Measurements from ENCODE around the gene SLC26A1. TPM values are rescaled to one million over a fixed set of nuclear protein-coding genes. Genes with fewer than 3 reads are reported as not detected.

SLC26A1 gene
- total RNA-seq, 1 experiment from 2014 or later: 6.9 TPM

DNA sequence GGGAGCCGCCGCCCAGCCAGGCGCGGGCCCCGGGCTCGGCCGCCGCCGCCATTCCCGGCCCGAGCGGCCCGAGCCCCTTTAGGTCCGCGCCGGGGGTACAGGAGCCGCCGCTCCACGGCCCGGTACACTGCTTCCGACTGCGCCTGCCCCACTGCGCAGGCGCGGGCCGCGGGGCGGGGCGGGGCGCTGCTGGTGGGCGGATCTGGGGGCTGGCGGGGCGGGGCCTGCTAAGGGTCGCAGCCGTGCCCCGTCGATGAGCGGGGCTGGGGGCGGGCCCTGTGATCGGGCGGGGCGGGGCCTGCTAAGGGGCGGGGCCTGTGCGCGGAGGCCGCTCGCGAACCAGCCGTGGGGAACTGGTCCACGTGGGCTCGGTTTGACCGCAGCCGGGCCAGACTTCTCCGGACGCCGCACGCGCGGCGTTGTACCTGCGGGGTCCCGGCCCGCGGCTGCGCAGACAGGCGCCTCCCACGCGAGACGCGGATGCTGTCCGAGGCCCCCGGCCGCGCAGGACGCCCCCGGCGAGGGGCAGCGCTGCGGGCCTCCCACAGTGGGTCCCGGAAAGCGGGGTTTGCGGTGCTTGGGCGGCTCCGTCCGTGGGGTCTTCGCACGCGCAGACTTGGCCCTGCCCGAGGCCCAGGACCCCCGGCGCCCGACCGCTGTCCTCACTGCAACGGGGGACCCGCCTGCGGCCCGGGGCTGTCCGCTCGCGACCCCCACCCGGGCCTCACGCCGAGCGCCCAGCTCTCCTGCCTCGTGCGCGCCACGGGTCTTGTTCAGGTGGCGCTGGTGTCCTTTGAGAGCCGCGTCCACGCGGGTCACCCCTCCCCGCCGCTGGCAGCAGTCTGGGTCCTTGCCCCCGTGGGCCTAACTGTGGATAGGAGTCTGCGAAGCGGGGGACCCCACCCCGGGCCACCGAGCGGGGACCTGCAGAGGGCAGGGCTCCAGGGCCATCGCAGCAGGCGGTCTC, 19.5 kb downstream of the SLC26A1 start, which contains the start of gene DGKQ:
Gene DGKQ, minus strand, starts transcription at position 139 of the 967 bp plus-strand sequence. Its CDS starts 87 bp downstream, at position 52.
- no peak for DNase-seq (ENCODE audit: low read depth)
- in situ Hi-C loops (cut with HindIII; ENCODE audit: low pct_unique_long_range_greater_than_20kb, low sequenced_read_pairs): no loop called here

DNA sequence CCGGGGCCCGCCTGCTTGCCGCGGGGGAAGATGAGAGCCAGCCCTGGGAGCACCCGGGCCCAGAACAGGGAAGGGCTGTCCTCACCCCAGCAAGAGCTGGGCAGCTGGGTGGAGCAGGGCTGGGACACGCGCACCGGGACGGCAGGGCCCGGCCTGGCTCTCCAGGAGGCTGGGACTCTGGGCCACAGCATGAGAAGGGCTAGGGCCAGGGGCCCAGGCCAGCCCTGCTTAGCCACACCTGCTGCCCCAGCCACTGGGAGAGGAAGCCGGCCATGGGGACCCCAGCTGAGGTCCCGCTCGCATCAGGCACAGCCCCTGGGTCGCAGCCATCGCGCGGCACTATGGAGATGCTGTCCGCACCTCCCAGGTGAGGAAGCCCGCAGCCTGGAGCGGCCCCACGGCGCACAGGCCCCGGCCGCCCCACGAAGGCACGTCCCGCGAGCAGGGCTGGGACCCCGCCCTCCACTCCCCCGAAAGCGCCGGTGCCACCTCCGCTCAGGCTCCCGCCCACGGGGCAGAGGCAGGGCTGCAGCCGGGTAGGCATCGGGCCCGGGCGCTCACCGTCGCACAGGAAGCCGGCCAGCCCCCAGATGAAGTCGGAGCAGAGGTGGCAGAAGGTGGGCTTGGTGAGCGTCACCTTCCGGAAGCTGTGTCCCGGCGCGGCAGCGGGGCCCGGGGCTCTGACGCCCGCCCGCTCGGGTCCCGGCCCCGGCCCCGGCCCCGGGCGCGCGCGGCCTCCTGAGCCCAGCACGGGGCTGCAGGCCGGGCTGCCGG, 20.4 kb downstream of the SLC26A1 start:
- in situ Hi-C loops (cut with HindIII; ENCODE audit: low pct_unique_long_range_greater_than_20kb, low sequenced_read_pairs): no loop called here
- no peak for DNase-seq (ENCODE audit: low read depth)

- DNase-seq (ENCODE audit: low read depth): no peak
- in situ Hi-C loops (cut with HindIII; ENCODE audit: low pct_unique_long_range_greater_than_20kb, low sequenced_read_pairs): no loop called here
Observed at GRCh38 chr4:971666-972500, 21.3 kb downstream of the SLC26A1 start.

DNA sequence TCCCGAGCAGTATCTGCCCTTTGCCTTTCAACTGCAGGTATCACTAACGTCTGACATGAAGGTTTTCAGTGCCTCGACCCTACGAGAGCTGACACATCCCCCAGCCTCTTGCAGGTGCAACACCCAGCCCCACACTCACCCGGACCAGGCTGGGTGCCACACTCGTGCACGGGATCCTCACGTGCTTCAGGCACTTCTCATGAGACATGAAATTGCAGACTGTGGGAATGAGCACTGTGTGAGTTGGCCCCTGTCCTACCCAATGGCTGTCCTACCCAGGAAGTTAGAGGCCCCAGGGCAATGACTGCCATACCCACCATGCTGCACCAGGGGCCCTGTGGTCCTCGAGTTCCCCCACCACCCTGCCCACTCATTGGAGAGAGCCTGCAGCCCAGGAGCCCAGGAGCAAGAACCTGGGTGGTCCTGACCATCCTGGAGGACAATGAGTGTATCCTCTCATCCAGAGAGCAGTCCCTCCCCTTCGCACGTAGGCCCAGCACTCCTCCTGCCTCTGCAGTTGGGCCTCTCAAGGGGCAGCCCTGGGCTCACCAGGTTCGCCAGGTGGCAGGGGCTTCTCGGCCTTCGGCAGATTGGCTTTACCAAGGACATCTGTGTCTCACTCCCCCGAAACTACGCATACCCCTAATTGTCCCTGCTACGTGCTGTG, 22.2 kb downstream of the SLC26A1 start:
- in situ Hi-C loops (cut with HindIII; ENCODE audit: low pct_unique_long_range_greater_than_20kb, low sequenced_read_pairs): no loop called here
- DNase-seq (ENCODE audit: low read depth): no peak

DNA sequence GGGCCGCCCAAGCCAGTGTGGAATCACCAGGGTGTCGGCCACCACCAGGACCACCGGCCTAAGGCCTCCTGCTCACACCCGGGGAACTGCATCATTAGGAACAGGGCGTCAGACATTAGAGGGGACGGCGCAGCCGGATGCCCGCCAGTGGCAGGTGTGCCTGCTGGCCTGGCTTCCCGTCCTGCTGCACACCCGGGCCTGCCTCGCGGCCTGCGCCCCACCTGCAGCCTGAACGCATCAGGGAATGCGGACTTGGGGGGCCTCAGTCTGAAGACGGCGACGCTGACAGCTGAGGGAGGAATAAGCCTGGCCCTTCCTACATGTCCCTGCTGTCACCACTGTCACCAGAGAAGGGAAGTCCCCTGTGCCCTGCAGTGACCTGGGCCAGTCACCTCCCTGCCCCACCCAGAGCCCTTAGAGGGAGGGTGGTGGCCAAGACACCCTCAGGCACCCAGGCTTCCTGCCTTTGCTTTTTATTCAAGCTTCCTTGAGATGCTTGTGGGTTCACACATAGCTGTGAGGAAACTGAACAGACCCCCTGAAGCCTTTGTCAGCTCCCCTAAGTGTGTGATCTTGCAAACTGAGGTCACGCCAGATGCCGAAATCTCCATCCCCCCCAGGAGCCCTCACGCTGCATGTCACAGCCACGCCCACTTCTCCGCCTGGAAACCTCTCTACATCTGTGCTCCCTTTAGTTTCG, 23.0 kb downstream of the SLC26A1 start:
- DNase-seq (ENCODE audit: low read depth): no peak
- in situ Hi-C loops (cut with HindIII; ENCODE audit: low pct_unique_long_range_greater_than_20kb, low sequenced_read_pairs): no loop called here

- no peak for DNase-seq (ENCODE audit: low read depth)
- in situ Hi-C loops (cut with HindIII; ENCODE audit: low pct_unique_long_range_greater_than_20kb, low sequenced_read_pairs): no loop called here
Observed at GRCh38 chr4:968621-969394, 24.4 kb downstream of the SLC26A1 start.

- in situ Hi-C loops (cut with HindIII; ENCODE audit: low pct_unique_long_range_greater_than_20kb, low sequenced_read_pairs): no loop called here
- DNase-seq (ENCODE audit: low read depth): no peak
Observed at GRCh38 chr4:968221-968620, 25.0 kb downstream of the SLC26A1 start.

DNA sequence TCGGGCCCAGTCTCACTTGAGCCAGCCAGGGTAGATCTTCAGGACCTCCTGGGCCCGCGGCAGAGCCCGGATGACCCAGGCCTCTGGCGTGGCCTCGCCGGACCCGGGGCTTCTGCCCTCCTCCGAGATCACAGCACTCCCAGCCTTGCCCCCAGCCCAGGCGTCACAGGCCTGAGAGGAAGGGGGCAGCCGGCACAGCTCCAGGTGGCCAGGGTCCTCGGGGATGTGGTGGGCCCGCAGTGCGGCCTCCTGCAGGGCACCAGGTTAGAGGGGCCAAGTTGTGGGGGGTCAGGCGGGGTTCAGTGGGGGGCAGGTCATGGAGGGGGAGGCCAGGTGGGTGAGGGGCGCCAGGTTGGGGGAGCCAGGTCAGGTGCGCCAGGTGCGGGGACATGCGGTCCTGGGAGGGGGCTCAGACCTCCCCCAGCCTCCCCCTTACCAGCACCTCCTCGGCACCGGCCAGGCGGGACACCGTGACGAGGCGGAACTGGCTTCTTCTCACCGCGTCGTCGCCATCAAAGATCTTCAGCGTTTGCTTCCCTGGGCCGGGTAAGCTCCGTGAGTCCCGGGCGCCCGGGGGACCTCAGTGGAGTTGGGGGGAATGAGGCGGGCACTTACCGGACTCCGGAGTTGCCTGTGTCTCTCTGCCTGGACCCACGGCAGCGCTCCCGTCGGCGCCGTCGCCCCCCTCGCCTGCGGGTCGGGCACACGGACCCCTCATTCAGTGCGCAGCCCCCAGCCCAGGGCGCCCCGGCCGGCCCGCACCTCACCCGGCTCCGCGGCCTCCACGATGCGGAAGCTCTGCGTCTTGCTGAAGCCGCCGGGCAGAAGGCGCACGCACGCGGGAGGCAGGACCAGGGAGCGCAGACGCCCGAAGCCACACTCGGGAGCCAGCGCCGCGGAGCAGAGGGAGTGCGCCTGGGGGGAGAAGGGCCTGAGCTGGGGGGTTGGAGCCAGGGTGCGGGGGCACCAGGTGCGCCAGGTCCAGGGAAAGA, 25.8 kb downstream of the SLC26A1 start:
- in situ Hi-C loops (cut with HindIII; ENCODE audit: low pct_unique_long_range_greater_than_20kb, low sequenced_read_pairs): no loop called here
- DNase-seq (ENCODE audit: low read depth): no peak

- no peak for DNase-seq (ENCODE audit: low read depth)
- in situ Hi-C loops (cut with HindIII; ENCODE audit: low pct_unique_long_range_greater_than_20kb, low sequenced_read_pairs): no loop called here
Observed at GRCh38 chr4:966266-967112, 26.7 kb downstream of the SLC26A1 start.

- no peak for DNase-seq (ENCODE audit: low read depth)
- in situ Hi-C loops (cut with HindIII; ENCODE audit: low pct_unique_long_range_greater_than_20kb, low sequenced_read_pairs): no loop called here
Observed at GRCh38 chr4:965766-966134, 27.5 kb downstream of the SLC26A1 start.

GRCh38 chr4:965048-965765, 28.0 kb downstream of the SLC26A1 start:
- no peak for DNase-seq (ENCODE audit: low read depth)
- in situ Hi-C loops (cut with HindIII; ENCODE audit: low pct_unique_long_range_greater_than_20kb, low sequenced_read_pairs): no loop called here

GRCh38 chr4:964346-965025, 28.7 kb downstream of the SLC26A1 start:
- DNase-seq (ENCODE audit: low read depth): no peak
- in situ Hi-C loops (cut with HindIII; ENCODE audit: low pct_unique_long_range_greater_than_20kb, low sequenced_read_pairs): no loop called here

- DNase-seq (ENCODE audit: low read depth): no peak
- in situ Hi-C loops (cut with HindIII; ENCODE audit: low pct_unique_long_range_greater_than_20kb, low sequenced_read_pairs): no loop called here
Observed at GRCh38 chr4:963276-964225, 29.7 kb downstream of the SLC26A1 start.
